Stimulated activated CD8-positive, alpha-beta memory T cell treated with anti-CD3 and anti-CD28 coated beads, Interleukin-12 subunit alpha, Interleukin-12 subunit beta, amount 100 ng/mL, for 24 hours (primary cell): ENCODE data around the gene GRB2.
"Not testable (repeated sequence)": the region's sequence is repeated elsewhere in the genome, so short reads cannot be mapped to it uniquely, and the experiment has no call there.

ENCODE experiments used
- DNase-seq: peaks from one replicate; pipeline ENCODE4 v3.0.0-alpha.2; 2020; ENCODE audit errors: extremely low read depth

Gene GRB2

DNA sequence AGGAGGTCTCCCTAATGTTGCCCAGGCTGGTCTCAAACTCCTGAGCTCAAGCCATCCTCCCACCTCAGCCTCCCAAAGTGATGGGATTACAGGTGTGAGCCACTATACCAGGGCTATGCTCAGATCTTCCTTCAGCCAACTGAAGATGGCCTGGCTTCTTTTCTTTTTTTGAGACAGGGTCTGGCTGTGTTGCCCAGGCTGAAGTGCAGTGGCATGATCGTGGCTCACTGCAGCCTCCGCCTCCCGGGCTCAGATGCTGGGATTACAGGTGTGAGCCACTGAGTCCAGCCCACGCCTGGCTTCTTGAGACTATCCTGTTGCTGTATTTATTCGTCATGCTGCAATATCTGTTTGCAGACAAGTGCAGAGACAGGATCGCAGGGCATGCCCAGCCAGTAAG, 120.4 kb downstream of the GRB2 start:
- DNase-seq = no peak

DNA sequence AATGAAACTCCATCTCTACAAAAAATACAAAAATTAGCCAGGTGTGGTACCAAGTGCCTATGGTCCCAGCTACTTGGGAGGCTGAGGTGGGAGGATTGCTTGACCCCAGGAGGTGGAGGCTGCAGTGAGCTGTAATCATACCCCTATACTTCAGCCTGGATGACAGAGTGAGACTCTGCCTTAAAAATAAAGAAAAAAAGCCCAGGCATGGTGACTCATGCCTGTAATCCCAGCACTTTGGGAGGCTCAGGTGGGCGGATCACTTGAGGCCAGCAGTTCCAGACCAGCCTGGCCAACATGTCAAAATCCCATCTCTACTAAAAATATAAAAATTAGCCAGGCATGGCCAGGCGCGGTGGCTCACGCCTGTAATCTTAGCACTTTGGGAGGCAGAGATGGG, 125.3 kb downstream of the GRB2 start:
- not testable (repeated sequence) for DNase-seq

DNA sequence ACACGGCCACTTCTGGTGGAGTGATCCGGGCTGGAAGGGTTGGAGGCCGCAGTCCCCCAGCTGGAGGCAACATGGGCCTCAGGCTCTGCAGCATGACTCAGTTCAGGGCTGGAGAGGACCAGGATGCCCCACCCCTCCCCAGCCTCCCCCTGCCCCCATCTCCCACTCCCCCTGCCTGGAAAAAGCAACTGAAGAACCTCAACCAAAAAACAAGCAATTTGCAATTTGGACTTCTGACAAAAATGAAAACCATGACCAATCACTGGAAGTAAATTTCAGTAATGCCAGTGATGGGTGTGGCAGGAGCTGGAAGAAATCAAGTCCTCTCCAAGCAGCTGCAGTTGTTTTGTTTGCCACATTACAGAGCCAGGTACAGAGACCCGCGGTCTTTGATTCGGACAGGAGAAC, 127.8 kb downstream of the GRB2 start:
- DNase-seq = no peak

DNA sequence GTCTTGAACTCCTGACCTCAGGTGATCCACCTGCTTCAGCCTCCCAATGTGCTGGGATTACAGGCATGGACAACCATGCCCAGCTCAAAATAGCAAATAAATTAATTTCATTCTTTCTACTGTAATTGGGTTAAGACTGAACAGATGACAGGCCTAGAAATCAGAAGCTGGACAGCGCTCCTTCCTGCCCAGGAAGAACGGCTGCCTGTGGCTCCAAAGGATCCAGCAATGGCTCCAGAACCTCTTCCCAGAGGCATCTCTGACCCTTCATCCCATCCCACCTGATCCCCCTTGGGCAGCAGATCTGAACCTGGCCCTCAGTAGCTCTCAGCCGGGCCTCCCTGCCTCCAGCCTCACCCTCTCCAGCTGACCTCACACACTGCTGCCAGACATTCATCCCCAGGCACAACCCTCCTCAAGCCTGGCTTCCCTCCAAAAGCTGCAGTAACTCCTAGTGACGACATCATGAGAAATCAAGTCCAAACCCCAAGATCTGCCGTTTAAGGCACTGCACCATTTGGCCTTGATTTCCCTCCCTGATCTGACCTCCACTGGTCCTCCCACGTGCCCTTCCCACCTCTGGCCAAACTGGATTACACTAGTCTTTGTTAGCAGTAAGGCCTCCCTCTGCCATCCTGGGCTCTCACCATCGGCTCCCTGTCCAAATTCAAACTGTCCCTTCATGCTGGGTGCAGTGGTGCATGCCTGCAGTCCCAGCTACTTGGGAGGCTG, 131.3 kb downstream of the GRB2 start:
- DNase-seq = no peak

DNA sequence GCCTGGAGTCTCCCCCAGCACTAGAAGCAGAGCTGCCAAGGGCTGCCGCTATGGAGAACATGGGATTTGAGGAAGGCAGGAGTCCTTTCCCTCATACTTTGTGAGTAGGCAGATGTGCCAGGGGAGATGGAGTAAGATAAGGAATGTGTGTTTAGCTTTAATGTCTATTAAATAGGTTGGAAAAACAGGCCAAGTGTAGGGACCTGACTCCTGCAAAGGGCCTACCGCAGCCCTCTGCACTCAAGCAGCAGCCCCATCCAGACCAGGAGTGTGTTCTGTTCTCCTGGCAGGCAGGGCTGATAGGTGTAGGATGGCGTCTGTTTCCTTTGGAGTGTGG, 132.7 kb downstream of the GRB2 start:
- DNase-seq = no peak

DNA sequence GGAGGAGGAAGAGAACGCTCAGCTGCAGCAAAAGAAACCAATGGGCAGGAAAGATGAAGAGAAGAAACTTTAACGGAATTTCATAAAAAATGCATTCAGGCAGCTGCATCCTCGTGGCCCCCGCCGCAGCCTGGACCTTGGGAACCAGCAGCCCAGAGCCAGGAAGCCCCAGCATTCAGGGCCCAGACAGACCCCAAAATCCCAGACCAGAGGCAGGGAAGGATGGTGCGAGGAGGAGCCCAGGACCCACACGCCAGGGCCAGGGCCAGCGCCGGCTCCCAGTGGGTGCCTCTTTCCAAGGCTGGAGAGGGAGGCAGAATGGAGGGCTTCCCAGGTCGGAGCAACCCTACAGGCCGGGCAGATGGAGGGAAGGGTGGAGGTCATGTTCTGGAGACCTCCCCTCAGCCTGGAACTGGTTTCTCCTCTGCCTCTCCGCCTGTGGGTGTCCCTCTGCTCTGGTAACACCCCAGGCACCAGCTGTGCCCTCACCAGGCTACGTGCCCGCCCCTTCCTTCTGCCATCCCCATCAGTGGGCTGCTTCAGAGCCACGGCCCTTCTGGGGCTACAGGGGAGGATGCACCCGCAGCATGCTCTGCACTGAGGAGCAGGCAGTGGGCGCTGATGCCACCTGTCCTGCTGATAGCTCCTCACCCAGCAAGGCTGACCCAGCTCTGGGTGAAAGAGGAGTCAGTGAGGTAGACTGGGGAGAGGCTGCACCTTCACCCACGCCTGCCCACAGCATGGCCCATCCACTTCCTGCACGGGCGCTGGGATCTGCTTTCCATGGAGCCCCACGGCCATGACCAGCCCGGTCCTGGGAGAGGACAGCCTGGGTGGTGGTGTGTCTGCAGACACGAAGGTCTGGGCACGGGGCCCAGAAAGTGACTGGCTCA, 133.3 kb downstream of the GRB2 start:
- no peak for DNase-seq

DNA sequence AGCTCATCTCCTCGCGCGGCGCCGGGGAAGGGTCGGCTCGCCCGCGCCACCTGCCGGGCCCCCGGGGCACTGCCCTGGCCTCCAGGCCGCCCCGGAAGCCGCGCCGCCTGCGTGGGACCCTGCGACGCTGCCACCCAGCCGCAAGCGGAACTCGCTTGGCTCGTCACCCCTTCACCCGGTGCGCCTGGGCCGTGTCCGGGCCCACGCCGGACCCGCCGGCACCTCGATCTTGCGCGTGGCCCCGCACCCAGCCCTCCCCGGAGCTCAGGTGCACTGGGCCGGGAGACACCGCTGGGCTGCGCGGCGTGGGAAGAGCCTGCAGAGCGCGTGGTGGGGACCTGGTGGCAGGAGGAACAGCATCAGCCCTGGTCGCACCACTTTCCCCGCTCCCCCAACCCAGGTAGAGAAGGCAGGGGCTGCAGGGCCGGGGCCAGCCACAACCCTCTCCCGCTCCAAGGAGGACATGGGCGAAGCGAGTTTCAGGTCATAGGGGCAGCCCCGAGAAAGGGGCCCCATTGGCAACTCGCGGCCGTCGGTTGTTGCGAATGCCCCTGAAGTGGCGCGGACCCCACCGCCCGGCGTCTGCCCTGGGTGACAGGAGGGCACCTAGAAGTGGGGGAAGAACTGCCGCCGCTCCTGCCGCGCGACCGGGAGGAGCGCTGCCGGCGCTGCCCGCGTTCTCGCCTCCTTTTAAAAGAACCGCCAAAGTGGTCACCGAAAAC, 134.1 kb downstream of the GRB2 start:
- peak; percentile 71 for DNase-seq

DNA sequence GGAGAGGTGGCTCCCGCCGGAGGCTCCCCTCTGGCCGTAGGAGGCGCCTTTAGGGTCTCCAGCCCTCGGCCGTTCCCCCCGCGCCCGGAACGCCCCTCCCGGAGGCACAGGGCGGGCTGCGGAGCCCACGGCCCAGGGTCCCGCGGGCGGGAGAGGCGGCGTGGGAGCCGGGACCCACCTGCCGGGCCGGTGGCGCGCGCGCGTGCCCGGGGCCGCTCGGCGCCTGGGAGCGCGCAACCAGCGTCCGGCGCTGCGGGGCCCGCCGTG, 134.6 kb downstream of the GRB2 start, which contains the start of gene MIF4GD:
TSS of gene MIF4GD (minus strand) at position 266 of the 267 bp plus-strand sequence. CDS start 1,036 bp downstream, outside the sequence.
- DNase-seq = no peak

DNA sequence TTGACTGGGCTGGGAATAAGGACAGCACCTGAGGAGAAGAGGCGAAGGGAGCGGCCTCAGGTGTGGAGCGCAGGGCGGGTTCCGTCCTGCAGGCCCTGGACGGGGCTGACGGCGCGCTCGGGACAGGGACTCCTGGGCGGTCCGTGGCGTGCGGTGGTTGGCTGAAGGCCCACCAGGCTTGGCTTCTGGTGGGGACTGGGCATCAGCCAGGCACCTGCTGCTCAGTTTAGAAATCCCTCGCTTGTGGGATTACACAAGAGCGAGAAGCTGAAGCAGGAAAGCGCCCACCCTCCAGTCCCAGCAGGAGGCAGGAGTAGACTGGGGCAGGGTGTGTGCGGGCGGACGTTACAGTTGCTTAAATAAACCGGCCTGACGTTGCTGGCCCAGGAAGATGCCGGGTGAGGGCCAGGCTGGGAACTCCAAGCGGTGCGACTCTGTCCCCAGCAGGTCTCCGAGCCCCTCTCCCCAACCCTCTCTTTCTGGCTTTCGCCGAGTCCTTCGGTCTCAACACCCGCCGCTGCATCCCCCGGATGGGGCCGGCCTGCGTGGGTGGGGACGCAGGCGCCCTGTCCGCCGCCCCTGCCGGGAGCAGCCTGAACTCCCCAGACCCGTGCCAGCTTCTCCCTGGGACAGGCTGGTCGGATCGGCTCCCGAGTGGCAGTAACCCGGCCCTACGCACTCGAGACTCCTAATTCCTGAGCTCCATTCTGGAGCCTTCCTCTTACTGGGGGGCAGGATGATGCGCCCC, 135.1 kb downstream of the GRB2 start:
- DNase-seq = no peak

DNA sequence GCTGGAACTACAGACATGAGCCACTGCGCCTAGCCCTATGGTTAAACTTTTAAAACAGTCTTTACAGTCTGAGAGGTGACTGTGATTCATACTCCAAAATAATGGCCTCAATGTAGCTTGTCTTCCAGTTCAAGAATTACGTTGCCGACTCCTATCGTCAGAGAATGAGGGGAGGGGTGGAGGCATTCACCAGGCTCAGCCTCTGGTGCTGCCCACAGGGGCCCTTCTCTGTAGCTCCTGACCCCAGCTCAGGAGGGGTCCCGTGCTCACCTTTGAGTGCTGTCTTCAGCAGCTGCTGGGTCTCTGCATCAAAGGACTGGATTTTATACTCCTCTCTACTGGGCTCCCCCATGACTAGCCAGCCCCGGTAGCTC, 135.6 kb downstream of the GRB2 start:
- DNase-seq = no peak
